Stimulated activated CD4-positive, alpha-beta T cell treated with anti-CD3 and anti-CD28 coated beads, Interleukin-15, amount 100 ng/mL, for 48 hours (primary cell): Measurements from ENCODE around the gene GALNT2.

Experiments
- DNase-seq, 2 donors: peaks; one replicate each; pipeline ENCODE4 v3.0.0-alpha.2; 2020; ENCODE audit warnings: low read depth in 2 of 2

GALNT2 gene

DNA sequence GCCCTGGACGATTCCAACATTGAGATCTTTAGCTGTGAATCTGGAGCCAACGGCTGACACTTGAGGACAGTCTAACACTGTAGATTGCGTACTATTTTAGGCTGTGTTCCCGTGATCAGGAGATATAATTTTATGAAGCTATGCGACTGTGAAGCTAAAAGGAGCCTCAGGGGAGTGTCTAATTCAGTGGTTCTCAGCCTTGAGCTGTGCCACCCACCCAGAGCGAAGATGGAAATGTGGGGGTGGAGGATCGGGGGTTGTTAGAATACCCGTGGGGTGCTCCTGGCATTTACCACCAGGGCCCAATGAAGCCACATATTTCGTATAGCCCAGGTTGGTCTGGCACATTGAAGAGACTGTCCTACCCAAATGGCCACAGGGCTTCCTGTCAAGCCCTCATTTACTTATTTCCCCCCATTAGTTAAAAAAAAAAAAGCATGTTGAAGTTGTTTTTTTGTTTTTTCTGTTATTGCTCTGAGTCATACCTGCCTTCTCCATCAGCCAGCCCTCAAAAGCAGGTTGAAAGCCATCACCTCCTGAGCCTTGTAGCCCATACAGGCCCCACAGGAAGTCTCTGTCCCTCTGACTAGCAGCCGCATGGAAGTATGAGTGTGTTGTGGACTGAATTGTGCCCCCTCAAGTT lies 141.7 kb downstream of the GALNT2 start:
- peak; percentile 33 to 39 for DNase-seq

DNA sequence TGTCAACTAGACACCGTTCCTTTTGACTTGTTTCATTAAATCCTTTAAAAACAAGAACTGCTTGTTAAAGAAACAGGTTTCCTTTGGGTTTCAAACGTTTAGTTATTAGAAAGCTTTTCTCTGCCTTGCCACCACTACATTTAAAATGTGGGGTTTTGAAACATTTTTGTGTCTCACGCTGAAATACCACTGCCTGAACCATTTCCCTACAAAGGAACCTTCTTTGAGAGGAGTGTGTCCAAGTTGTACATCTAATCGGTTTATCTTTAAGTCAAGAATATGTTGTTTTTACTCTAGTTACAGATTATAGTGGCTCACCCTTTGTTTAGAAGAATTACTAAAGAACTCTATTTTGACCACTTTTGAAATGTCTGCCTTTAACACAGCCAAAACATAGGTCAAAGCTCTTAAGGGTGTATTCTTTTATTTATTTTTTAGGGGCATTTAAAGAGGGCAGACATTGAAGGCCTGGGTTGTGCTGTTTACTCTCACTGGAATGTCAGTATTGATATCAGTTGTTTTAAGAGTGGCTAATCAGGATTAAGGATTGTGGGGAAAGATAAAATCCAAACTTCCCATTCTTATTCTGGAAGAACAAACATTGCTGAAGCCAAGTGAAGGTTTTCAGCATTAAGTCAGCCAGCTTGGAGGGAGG lies 143.4 kb downstream of the GALNT2 start:
- DNase-seq, result no peak

DNA sequence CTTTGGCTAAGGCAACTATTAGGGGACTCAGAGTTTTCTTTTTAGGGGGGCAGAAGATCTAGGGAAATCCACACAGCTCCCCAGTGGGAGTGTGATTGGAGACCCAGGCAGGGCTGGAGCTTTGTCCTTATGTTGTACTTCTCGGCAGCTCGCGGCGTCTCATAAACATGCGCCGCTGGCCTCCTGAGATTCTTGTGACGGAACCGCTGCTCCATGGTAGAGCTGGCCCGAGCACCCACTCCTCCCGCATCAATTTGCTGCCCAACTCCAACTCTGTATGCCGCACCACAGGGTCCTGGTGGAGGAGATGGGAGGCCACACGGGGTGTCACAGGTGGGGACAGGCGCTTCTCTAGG lies 143.9 kb downstream of the GALNT2 start:
- no peak for DNase-seq

DNA sequence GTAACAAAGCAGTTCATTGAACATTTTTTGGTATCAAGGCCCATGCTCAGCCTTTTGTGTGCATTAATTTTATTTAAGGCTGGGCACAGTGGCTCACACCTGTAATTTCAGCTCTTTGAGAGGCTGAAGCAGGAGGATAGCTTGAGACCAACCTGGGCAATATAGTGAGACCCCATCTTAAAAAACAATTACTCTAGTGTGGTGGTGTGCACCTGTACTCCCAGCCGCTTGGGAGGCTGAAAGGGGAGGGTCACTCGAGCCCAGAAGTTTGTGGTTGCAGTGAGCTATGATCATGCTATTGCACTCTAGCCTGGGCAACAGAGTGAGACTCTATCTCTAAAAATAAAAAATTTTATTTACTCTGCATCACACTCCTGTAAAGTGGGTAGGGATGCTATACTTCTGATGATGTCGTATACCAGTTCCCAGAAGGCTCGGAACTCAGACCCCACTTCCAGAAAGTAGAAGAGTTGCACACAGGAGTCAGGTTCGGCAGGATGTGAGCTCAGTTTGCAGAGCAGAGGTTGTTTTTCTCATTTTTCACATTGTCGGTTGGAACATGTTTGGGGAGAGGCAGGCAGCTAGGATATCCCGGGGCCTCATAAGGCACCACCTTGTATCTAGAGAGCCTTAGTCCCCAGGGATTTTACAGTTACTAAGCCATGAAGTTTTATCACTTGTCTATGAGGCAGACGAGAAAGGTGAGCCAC lies 144.6 kb downstream of the GALNT2 start:
- DNase-seq, result no peak

DNA sequence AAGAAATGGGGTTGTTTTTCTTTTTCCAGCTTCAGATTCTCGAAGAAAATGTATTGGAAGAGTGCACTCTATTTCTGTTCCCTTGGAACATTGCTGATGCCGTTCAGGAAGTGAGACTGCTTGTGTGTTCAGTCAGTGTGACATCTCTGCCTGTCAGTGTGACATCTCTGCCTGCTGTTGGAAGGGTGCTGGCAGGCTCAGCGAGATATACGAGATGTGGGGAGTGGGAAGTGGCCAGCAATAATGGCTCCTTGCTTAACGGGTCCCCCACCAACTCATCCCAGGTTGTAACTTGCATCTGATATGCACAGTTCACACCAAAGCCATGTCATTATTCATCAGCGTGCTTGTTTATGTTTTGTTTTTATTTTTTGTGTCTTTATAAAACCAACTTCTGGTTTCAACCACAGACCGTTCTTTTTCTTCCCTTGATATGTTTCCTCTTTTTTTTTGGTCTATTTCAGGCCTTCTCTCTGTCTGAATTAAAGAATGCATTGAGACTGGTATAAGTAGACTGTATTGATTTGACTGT lies 145.4 kb downstream of the GALNT2 start:
- no peak for DNase-seq

DNA sequence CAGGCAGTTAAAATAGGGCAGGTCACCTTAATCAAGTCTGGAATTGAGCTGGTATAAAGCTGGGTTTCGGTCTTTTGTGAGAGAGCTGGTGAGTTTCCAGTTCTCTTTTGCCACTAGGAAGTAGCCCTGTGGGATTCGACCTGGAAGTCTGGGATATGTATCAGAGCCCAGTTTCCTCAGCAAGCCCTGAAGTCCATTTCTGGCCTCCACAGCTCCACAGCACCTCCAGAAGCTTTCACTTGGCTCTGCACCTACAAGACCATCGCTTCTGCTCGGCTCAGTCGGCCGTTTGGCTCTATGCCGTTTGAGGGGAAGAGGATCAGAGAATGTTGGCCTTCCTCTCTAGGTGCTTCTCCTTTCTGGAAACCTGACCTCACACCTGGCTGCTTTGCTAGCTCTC lies 148.0 kb downstream of the GALNT2 start:
- no peak for DNase-seq

DNA sequence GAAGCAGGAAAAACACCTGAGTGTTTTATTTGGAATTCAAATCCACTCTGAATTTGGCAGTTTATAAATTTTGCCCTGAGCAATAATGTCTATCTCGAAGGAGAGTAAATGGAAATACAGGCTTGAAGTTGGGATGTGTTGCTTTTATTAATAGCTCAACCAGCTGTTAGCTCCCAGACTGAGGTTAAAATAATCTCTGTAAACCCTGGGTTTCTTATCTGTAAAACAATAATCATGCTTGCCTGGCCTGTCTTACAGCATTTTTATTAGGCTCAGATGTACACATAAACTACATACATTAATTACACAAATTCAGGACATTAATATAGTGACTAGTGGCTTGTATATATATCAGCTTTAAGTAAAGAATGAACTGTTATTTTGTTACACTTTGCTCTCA lies 148.5 kb downstream of the GALNT2 start:
- no peak for DNase-seq

DNA sequence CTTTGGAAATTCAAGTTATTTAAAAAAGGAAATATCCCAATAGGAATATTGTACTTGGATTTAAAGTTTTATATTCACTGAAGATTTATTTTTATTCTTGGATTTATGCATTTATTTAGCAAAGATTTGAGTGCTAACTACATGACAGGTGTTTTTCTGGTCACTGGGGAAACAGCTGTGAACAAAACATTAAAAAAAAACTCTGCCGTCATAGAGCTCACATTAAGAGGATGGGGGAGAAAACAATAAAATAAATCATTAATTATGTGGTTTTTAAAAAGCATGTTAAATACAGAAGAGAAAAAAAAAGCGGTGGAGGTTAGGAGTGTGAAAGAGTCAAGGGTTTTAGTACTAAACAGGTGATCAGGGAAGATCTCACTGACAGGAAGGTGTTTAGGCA lies 149.9 kb downstream of the GALNT2 start:
- no peak for DNase-seq

DNA sequence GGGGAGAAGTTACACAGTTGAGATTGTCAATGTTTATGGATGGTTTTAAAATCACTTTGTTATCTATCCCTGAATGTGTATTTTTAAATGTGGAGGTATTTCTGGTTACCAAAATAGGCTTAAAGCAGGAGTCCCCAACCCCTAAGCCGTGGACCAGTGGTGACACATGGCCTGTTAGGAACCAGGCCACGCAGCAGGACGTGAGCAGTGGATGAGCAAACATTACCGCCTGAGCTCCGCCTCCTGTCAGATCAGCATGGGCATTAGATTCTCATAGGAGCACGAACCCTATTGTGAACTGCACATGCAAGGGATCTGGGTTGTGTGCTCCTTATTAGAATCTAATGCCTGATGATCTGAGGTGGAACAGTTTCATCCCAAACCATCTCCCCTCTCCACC lies 151.6 kb downstream of the GALNT2 start:
- DNase-seq, result no peak

DNA sequence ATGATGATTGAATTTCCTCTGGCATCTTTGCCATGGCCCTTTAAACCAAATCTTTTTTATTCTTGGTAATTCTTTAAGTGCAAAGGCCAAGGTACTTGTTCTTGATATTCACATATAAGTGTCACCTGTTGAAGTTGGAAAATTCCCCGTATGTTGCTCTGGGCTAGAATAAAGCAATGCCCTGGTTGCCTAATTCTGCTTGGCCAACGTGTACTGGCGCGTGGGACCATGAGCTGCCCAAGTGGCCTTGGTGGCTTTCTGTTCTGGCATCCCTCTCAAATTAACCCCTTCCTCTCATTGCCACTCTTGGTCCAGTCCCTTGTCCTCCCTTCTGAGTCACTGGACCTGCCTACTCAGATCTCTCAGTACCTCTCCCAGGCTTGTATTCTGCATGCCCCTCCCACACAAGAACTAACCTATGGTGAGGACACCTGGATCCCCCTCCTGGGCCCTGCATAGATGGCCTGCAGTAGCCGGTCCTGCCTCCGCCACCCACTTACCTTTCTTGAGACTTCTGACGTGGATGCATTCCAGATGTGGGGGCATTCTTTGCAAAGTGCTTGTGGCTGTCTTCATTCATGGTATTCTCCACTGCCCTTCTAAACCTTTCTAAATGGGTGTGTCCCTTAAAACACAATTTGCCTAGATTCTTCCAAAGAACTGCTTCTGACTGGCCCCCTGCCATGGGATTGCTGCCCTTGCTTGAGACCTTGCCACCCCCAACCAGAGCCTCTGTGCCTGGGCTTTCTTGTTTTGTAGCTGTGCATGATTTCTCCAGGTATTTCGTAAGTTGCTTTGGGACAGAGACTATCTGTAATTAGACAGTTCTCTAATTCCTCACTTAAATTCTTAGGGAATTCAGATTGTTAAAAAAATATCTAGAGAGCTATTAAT lies 152.4 kb downstream of the GALNT2 start:
- DNase-seq, result no peak

DNA sequence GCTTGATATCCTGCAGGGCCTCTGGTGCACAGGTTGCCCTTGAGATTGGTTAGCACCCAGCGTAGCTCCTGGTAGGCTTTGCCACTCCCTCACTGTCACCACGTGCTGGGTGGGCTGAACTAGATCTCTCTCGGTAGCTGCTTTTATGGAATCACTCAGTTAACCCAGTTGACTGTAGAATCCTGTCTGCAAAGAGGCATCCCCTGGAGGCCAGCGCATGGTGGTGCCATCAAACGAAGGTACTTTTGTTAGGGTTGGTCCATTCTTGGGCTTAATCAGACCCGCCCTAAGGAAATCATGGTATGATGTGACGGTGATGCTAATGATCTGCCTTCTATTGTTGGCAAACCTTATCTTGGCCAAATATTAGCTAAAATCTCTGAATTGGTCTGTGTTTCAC lies 153.4 kb downstream of the GALNT2 start:
- DNase-seq, result no peak

DNA sequence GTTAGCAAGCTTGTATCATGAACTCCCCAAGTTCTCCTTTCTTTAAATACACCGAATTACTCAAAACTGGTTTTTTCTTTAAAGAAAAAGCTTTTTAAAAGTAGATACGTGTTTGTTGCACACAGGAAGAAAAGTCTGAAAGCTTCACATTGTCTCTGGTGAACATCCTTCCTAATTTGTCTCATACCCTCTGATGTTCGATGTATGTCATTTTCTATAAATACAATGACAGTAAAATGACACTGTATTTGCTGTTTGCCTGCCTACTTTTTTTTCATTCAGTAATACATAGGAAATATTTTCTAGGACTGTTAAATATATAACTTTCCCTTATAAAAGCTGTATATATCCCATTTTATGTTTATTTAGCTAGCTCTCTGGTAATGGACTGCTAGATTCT lies 153.9 kb downstream of the GALNT2 start:
- DNase-seq, result no peak

DNA sequence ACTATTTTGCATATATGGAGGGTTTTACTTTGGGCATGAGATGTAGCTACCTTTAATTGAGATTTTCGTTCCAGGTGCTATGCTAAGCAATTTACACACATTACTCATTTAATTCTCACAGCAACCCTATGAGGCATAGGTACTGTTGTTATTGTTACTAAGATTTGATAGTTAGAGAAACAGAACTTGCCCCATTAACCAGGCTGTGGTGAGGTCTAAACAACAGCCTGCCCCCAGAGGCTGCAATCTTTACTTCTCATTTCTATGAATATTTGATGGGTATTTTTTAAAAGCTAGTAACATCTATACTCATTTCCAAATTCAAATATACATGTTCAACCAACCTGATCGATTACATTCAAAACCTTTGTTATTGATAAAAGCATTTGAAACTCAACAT lies 155.6 kb downstream of the GALNT2 start:
- DNase-seq, result no peak

DNA sequence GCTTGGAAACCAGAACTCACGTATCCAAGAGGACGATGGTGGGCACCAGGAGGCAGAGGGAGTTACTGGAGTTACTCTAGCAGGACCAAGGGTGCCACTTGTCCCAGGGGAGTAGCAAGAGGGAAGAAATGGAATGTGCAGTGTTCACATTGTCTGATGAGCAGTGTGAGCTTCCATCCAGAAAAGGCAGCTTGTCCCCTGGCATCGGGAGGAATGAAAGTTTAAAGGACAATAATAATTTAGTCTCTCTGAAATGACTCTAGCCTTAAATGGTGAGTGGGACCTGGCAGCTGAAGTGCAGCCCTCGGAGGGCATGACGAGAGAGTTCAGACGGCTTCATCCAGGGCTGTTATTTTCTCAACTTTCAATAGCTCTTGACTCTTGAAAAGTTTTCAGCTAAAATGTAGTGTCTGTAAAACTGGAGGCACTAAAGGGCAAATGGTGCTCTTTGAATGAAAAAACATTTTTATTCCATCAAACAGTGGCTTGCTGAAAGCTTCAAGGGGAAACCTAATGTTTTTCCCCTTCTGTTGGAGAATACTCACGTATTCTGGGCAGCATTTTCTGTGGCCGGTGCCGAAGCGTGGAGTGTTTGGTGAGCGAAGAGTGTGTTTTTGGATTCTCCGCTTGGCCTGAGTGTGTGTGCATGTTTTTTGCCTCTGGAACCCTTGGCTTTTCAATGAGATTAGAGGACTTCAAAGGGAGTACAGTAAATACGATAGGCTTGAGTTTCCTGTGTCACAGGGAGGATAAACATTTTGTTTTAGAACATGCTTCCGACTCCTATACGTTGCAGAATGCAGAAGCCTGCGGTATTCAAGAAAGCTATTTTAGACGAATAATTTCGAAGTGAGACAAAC lies 157.3 kb downstream of the GALNT2 start:
- DNase-seq, result no peak

DNA sequence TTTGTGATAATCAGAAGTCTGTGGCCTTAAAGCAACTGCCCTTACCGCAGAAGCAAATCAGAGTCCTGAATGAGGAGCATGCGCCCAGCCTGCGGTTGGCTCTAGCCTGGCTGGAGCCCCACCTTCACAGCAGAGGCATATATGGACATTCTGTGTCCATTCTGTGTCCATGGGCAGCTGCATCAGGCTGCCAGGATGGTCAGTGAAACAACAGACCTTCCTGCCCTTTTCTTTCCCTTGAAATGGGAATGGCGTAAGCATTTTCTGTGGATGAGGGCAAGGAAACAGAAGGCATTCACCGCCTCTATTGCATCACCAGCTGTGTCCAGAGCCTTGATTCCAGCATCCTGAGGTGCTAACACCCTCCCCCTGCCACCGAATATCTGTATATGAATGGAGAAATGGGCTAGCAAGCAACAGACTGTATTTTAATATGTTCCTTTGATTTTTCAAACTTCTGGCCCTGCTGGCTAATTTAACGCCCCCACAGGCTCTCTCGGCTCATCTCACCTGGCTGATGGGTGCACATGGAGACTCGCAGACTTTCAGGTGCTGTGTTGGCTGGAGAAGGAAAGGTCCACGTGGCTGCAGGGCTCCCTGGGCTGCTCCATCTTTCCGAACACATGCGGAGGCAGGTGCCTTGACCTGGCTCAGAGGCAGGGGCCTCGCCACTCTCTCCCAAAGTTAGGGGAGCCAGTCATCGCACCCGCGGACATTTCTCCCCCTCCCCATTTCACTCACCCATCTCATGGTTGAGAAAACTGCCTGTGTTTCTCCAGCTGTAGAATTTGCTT lies 159.2 kb downstream of the GALNT2 start:
- DNase-seq, result no peak

DNA sequence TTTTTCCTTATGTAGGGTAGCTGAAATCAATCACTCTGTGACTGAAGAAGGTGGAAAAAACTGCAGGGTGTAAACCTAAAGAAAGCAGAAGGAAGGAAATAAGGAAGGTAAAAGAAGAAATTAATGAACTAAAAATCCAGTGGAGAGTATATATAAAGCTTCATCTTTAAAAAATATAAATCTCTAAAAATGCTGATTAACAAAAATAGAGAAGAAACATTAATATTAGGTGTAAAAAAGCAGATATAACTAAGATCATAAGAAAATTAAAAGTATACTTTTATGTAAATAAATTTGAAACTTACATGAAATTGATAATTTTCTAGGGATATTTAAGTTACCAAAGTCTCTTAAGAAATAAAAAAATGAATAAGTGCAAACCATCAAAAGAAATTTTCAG lies 159.8 kb downstream of the GALNT2 start:
- no peak for DNase-seq

DNA sequence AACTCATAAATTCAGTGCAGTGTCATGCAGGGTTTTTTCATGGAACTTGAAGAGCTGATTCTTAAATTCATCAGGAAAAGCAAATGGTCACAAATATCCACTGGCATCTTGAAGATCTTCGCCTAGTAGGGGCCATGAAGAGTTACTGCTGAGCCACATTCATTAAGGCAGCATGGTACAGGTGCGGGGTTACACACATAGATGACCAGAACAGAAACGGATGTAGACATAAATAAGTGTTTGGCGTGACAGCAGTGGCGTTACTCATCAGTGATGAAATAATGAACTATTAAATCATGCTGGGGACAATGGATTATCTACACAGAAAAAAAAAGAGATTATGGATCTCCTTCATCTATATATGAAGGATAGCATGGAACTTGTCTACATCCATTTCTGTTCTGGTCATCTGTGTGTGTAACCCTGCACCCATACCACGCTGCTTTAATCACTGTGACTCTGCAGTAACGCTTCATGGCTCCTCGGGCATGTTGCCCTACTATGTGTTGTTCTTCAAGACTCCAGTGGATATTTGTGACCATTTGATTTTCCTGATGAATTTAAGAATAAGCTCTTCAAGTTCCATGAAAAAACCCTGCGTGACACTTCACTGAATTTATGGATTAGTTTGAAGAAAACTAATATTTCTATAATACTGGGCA lies 161.3 kb downstream of the GALNT2 start:
- DNase-seq, result no peak

DNA sequence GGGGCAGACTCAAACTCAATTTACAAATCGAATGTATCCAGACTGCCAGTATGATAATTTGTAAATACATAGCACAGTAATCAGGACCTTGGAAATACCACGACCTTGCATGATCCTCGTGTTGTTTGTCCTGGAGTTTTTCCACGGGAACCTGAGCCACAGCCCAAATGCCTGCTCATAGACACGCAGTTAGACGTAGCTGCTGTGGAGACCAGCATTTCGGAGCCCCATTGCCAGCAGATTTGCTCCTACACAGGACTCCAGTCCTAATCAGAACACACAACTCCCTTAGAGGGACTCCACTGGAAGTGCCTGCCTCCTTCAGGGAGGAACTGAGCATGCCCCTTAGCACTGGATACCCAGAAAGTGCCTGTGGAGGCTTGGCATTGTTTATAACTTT lies 163.2 kb downstream of the GALNT2 start:
- no peak for DNase-seq

DNA sequence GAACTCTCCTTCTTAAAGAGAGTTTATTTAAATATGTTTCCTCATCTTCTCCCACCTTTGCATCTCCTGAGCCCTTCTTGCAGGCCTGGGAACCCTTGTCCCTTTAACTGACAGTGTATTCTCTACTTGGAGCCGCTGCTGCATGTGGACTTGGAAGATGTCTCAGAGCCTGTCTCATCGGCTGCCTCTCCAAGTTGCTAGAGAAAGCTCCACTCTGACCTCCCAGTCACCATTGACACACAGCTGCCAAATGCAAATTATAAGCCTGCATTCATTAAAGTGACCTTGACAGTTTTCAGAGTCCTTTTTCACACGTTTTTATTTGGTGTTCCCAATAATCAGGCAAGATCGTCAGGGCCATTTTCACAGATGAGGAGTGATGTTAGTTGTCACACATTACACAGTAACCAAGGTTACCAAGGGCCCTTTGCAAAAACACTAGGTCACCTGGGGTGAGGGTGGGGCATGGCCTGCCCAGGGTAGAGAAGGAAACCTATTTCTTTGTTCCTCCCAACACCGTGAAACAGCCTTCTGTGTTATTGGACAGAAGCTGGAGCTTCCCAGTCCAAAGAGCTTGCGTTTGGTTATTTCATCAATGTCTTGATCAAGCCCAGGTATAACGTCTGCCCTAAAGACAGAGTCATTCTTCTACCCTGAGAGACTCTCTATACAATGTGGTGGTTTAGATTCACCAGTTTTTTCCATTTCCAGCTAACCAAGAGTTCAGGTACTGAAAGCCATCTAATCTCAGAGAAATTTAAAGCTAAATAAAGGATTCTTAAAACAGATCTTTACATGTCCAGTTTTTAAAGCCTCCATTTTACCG lies 164.1 kb downstream of the GALNT2 start:
- DNase-seq, result no peak
